HepG2 (cell line): ENCODE measurements around the gene CALD1. TPM values are rescaled to one million over a fixed set of nuclear protein-coding genes. Genes with fewer than 3 reads are reported as not detected.

Experiments used
- CCAR2 ChIP-seq: fragments of 200-400 bp; formaldehyde crosslinking; optimal IDR thresholded peaks from 2 replicates; pipeline ENCODE3; 2018; ENCODE audit warnings: low read depth, mild to moderate bottlenecking, low read length, moderate library complexity
- GTF2F1 ChIP-seq: fragments of 150-350 bp; IDR thresholded peaks from 2 replicates; pipeline ENCODE4 v1.6.1; 2014; ENCODE audit warnings: low read length
- HDAC1 ChIP-seq: sonication (generic); formaldehyde crosslinking; IDR thresholded peaks from 2 replicates; pipeline ENCODE4 v1.5.1; 2020; ENCODE audit warnings: mild to moderate bottlenecking, missing genetic modification reagents
- HIVEP1 ChIP-seq: sonication (generic); formaldehyde crosslinking; IDR thresholded peaks from 2 replicates; pipeline ENCODE4 v1.4.0; 2020; ENCODE audit warnings: mild to moderate bottlenecking, missing genetic modification reagents
- HMG20B ChIP-seq: conservative IDR thresholded peaks from 2 replicates; pipeline ENCODE4 v1.6.1; 2016; ENCODE audit warnings: missing genetic modification reagents, missing compliant biosample characterization
- MLLT10 ChIP-seq: sonication (generic); formaldehyde crosslinking; IDR thresholded peaks from 2 replicates; pipeline ENCODE4 v1.4.0; 2020; ENCODE audit warnings: missing genetic modification reagents
- MXI1 ChIP-seq: IDR thresholded peaks from 3 replicates; pipeline ENCODE4 v1.6.1; 2012; ENCODE audit warnings: low read depth, low read length, inconsistent platforms, borderline replicate concordance
- NCOA2 ChIP-seq: sonication (generic); formaldehyde crosslinking; IDR thresholded peaks from 2 replicates; pipeline ENCODE4 v1.8.0; 2022; ENCODE audit warnings: inconsistent platforms
- NKX3-1 ChIP-seq: sonication (generic); formaldehyde crosslinking; IDR thresholded peaks from 2 replicates; pipeline ENCODE4 v1.5.0; 2020; ENCODE audit warnings: missing genetic modification reagents
- RBFOX2 ChIP-seq: fragments of 200-400 bp; formaldehyde crosslinking; IDR thresholded peaks from 2 replicates; pipeline ENCODE4 v1.6.1; 2017; ENCODE audit warnings: low read depth, mild to moderate bottlenecking, low read length
- SAP130 ChIP-seq: IDR thresholded peaks from 2 replicates; pipeline ENCODE4 v1.6.1; 2016; ENCODE audit warnings: low read depth
- TCF12 ChIP-seq, 2 experiments: fragments of 450-650 bp in 1 of 2; sonication (generic) in 1 of 2; formaldehyde crosslinking in 1 of 2; IDR thresholded peaks; 2 replicates each; pipeline versions ENCODE4 v1.6.1 to v1.8.0; 2017 to 2022; ENCODE audit warnings: antibody characterized with exemption in 1 of 2, mild to moderate bottlenecking in 1 of 2, missing genetic modification reagents in 1 of 2, moderate library complexity in 1 of 2
- TCF7L2 ChIP-seq: IDR thresholded peaks from 2 replicates; pipeline ENCODE4 v1.6.1; 2011; ENCODE audit warnings: mild to moderate bottlenecking, low read depth, low read length, moderate library complexity
- YY1 ChIP-seq: IDR thresholded peaks from 2 replicates; pipeline ENCODE4 v1.6.1; 2011; ENCODE audit warnings: low read length, low read depth, moderate library complexity, mild to moderate bottlenecking; ENCODE audit not compliant: insufficient read depth, insufficient replicate concordance
- ZKSCAN1 ChIP-seq: fragments of 150-350 bp; IDR thresholded peaks from 2 replicates; pipeline ENCODE4 v1.6.1; 2014; ENCODE audit warnings: low read length
- ZMYM4 ChIP-seq: sonication (generic); formaldehyde crosslinking; IDR thresholded peaks from 2 replicates; pipeline ENCODE4 v1.8.1; 2023; ENCODE audit warnings: mild to moderate bottlenecking, missing genetic modification reagents
- ZNF292 ChIP-seq: sonication (generic); formaldehyde crosslinking; IDR thresholded peaks from 2 replicates; pipeline ENCODE4 v1.8.1; 2022; ENCODE audit warnings: mild to moderate bottlenecking, low read depth, missing genetic modification reagents, borderline replicate concordance
- ZNF317 ChIP-seq: sonication (generic); formaldehyde crosslinking; IDR thresholded peaks from 2 replicates; pipeline ENCODE4 v1.5.0; 2020; ENCODE audit warnings: mild to moderate bottlenecking, missing genetic modification reagents
- ZNF333 ChIP-seq: sonication (generic); formaldehyde crosslinking; IDR thresholded peaks from 2 replicates; pipeline ENCODE4 v1.4.0; 2020; ENCODE audit warnings: mild to moderate bottlenecking, missing genetic modification reagents, borderline replicate concordance
- ZNF546 ChIP-seq: sonication (generic); formaldehyde crosslinking; conservative IDR thresholded peaks from 2 replicates; pipeline ENCODE4 v1.8.1; 2023; ENCODE audit warnings: mild to moderate bottlenecking, missing genetic modification reagents
- ZNF619 ChIP-seq: sonication (generic); formaldehyde crosslinking; IDR thresholded peaks from 2 replicates; pipeline ENCODE4 v1.4.0; 2020; ENCODE audit warnings: mild to moderate bottlenecking, missing genetic modification reagents
- polyA plus RNA-seq, 8 experiments: library from polyadenylated mRNA; depleted of rRNA in 3 of 8; stranded (reverse) in 7 of 8; unstranded in 1 of 8; fragments of >200 nt; fragmentation: Illumina TruSeq in 4 of 8; extraction: Trizol in 4 of 8; gene quantifications; 2 replicates each; pipeline versions ENCODE4 v1.2.1 to v1.2.3, GENCODE V29; 2011 to 2016; ENCODE audit warnings: low read depth in 4 of 8, missing spikeins in 1 of 8, mixed read lengths in 1 of 8; ENCODE audit not compliant: insufficient read depth in 1 of 8
- total RNA-seq, 5 experiments: library from RNA; depleted of rRNA; stranded (reverse); fragments of >200 nt; fragmentation: Illumina TruSeq; extraction: Trizol; gene quantifications; 2 replicates each; pipeline ENCODE4 v1.2.3, GENCODE V29; 2016; ENCODE audit warnings: low read depth in 1 of 5
- TF ChIP-seq, protein P1 (sequence below), 2 experiments: sonication (generic) in 1 of 2; formaldehyde crosslinking in 1 of 2; IDR thresholded peaks; 2 replicates each; pipeline versions ENCODE4 v1.4.0 to v1.6.1; 2018 to 2020; ENCODE audit warnings: missing genetic modification reagents in 2 of 2, borderline replicate concordance in 1 of 2, low read depth in 1 of 2, mild to moderate bottlenecking in 1 of 2, missing biosample characterization in 1 of 2
- TF ChIP-seq, protein P2 (sequence below): sonication (generic); formaldehyde crosslinking; IDR thresholded peaks from 2 replicates; pipeline ENCODE4 v1.8.0; 2022; ENCODE audit warnings: missing genetic modification reagents, mild to moderate bottlenecking, inconsistent platforms, borderline replicate concordance
- TF ChIP-seq, protein P3 (sequence below): sonication (generic); formaldehyde crosslinking; IDR thresholded peaks from 2 replicates; pipeline ENCODE4 v1.4.0; 2020; ENCODE audit warnings: missing genetic modification reagents
- TF ChIP-seq, protein P4 (sequence below): sonication (generic); formaldehyde crosslinking; IDR thresholded peaks from 2 replicates; pipeline ENCODE4 v1.5.0; 2020; ENCODE audit warnings: missing genetic modification reagents

CALD1 gene
- total and polyA plus RNA-seq, 2 of the 13 experiments (the other 11 are each of a cell fraction or from before 2014, with no cell fraction given), result 53.0 to 112 TPM

DNA sequence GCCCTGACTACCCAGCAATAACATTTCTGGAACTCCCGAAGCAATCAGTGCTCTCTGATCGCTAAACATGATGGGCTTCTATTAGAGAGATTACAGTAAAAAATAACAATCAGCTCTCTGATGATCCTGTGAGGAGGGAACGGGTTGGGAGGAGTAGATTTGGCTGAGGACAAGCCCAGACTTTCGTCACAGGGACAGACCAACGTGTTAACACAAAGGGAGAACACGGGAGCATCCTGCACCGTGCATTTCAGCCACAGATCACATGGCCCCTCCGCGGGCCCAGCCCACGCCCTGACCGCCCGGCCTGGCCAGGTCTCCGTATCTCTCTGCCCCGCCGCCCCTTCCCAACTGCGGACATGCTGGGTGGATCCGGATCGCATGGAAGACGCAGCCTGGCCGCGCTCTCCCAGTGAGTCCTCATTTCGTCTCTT, 111.8 kb downstream of the CALD1 start (continued):
- no peak for TF ChIP-seq ZNF333 (CRISPR knock-in tag)
- TF ChIP-seq NKX3-1 (CRISPR knock-in tag), result peak; percentile 82; the same call in 1 of the 2 replicates
- peak; percentile 44 for TF ChIP-seq ZNF292 (CRISPR knock-in tag)
- no peak for TF ChIP-seq ZNF317 (CRISPR knock-in tag)
- TF ChIP-seq MXI1, result peak; percentile 86; the same call in 2 of the 3 replicates
- no peak for TF ChIP-seq ZNF546 (CRISPR knock-in tag)
- no peak for TF ChIP-seq MLLT10 (CRISPR knock-in tag)
- TF ChIP-seq, protein P1, sequence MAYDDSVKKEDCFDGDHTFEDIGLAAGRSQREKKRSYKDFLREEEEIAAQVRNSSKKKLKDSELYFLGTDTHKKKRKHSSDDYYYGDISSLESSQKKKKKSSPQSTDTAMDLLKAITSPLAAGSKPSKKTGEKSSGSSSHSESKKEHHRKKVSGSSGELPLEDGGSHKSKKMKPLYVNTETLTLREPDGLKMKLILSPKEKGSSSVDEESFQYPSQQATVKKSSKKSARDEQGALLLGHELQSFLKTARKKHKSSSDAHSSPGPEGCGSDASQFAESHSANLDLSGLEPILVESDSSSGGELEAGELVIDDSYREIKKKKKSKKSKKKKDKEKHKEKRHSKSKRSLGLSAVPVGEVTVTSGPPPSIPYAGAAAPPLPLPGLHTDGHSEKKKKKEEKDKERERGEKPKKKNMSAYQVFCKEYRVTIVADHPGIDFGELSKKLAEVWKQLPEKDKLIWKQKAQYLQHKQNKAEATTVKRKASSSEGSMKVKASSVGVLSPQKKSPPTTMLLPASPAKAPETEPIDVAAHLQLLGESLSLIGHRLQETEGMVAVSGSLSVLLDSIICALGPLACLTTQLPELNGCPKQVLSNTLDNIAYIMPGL (CRISPR knock-in tag; IDR thresholded peaks at IDR 0.05; ENCODE audit: borderline replicate concordance in 1 of 2, low read depth in 1 of 2), result no peak; a peak in 1 of 4 replicates
- TF ChIP-seq NCOA2 (CRISPR knock-in tag), result peak; percentile 37; the same call in 1 of the 2 replicates
- no peak for TF ChIP-seq GTF2F1
- TF ChIP-seq, protein P2, sequence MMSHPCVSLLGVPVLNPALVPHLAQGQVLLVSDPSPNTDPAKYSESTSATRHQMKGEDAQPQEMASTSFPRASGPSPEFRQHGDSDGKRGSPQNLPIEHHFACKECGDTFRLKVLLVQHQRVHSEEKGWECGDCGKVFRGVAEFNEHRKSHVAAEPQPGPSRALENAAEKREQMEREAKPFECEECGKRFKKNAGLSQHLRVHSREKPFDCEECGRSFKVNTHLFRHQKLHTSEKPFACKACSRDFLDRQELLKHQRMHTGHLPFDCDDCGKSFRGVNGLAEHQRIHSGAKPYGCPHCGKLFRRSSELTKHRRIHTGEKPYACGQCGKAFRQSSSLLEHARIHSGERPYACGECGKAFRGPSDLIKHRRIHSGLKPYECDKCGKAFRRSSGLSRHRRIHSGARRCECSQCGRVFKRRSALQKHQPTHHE (CRISPR knock-in tag), result no peak
- TF ChIP-seq TCF12 (IDR thresholded peaks at IDR 0.05), result no peak
- TF ChIP-seq TCF12 (CRISPR knock-in tag; IDR thresholded peaks at IDR 0.05), result no peak
- TF ChIP-seq RBFOX2, result peak; percentile 86
- TF ChIP-seq HDAC1 (CRISPR knock-in tag), result no peak; the same call in none of the 2 replicates
- TF ChIP-seq, protein P3, sequence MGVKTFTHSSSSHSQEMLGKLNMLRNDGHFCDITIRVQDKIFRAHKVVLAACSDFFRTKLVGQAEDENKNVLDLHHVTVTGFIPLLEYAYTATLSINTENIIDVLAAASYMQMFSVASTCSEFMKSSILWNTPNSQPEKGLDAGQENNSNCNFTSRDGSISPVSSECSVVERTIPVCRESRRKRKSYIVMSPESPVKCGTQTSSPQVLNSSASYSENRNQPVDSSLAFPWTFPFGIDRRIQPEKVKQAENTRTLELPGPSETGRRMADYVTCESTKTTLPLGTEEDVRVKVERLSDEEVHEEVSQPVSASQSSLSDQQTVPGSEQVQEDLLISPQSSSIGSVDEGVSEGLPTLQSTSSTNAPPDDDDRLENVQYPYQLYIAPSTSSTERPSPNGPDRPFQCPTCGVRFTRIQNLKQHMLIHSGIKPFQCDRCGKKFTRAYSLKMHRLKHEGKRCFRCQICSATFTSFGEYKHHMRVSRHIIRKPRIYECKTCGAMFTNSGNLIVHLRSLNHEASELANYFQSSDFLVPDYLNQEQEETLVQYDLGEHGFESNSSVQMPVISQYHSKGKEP (CRISPR knock-in tag), result no peak
- TF ChIP-seq ZMYM4, result peak; percentile 82; the same call in 1 of the 2 replicates
- TF ChIP-seq ZKSCAN1, result no peak
- TF ChIP-seq HIVEP1 (CRISPR knock-in tag), result peak; percentile 73; the same call in 1 of the 2 replicates
- TF ChIP-seq YY1, result peak; percentile 45
- TF ChIP-seq SAP130 (CRISPR knock-in tag), result peak; percentile 85
- TF ChIP-seq, protein P4, sequence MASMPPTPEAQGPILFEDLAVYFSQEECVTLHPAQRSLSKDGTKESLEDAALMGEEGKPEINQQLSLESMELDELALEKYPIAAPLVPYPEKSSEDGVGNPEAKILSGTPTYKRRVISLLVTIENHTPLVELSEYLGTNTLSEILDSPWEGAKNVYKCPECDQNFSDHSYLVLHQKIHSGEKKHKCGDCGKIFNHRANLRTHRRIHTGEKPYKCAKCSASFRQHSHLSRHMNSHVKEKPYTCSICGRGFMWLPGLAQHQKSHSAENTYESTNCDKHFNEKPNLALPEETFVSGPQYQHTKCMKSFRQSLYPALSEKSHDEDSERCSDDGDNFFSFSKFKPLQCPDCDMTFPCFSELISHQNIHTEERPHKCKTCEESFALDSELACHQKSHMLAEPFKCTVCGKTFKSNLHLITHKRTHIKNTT (CRISPR knock-in tag), result no peak
- no peak for TF ChIP-seq ZNF619 (CRISPR knock-in tag)
- TF ChIP-seq HMG20B (CRISPR knock-in tag), result no peak; the same call in 1 of the 2 replicates
- no peak for TF ChIP-seq TCF7L2
- no peak for TF ChIP-seq CCAR2
